NCI-H1417 (cell line): Measurements from ENCODE around the gene WDR81.

Experiments
- DNase-seq, 3 experiments: peaks; one replicate each; lab custom pipeline; 2025; lab: John Stamatoyannopoulos, UW

Gene WDR81

GRCh38 chr17:1779571-1780131 is 55.1 kb downstream of the WDR81 start:
- DNase-seq = no peak

- no peak for DNase-seq
These were observed 57.7 kb downstream of the WDR81 start for GRCh38 chr17:1782171-1782567.

- DNase-seq = no peak
These were observed 58.8 kb downstream of the WDR81 start for GRCh38 chr17:1783271-1783670.

- DNase-seq = peak in 2 of 3 experiments; percentile 1 to 51
These were observed 59.5 kb downstream of the WDR81 start for GRCh38 chr17:1783834-1784611.

GRCh38 chr17:1785930-1786329 is 61.4 kb downstream of the WDR81 start:
- no peak for DNase-seq

- no peak for DNase-seq
These were observed 62.2 kb downstream of the WDR81 start for GRCh38 chr17:1786708-1787107.

GRCh38 chr17:1787301-1787902 is 62.9 kb downstream of the WDR81 start:
- DNase-seq = no peak
